PC-9 (cell line): ENCODE measurements around the gene MAP2K5. TPM values are rescaled to one million over a fixed set of nuclear protein-coding genes. Genes with fewer than 3 reads are reported as not detected.

Experiments used
- BruUV-seq: library from RNA; stranded (reverse); fragments of 400-500 nt; replicated peaks from 2 replicates; lab custom pipeline; 2021; lab: Mats Ljungman, UMichigan
- CTCF ChIA-PET: fragments of 300-600 bp; sonication (Branson Sonifier 250); formaldehyde crosslinking; loops from one replicate; lab custom pipeline; 2022; ENCODE audit warnings: antibody characterized with exemption; lab: Charles Lee
- POLR2A ChIA-PET: fragments of 300-600 bp; sonication (Branson Sonifier 250); formaldehyde crosslinking; loops from one replicate; lab custom pipeline; 2022; ENCODE audit warnings: antibody characterized with exemption; ENCODE audit not compliant: unreplicated experiment; lab: Charles Lee
- DNase-seq, 2 experiments: peaks; one replicate each; pipeline versions ENCODE4 v3.0.0 to v3.0.0-alpha.2; 2015 to 2022; ENCODE audit warnings: mixed read lengths in 1 of 2
- H2AFZ ChIP-seq: fragments of 200-600 bp; sonication (generic); 2 replicates; pipeline ENCODE4 v1.8.1; 2017; ENCODE audit warnings: antibody characterized with exemption
- H3F3A ChIP-seq: fragments of 200-600 bp; sonication (generic); 2 replicates; pipeline ENCODE4 v1.8.1; 2017; ENCODE audit warnings: antibody characterized with exemption, mild to moderate bottlenecking, low read depth; ENCODE audit not compliant: insufficient read depth
- H3K27ac ChIP-seq: fragments of 200-600 bp; sonication (generic); 2 replicates; pipeline ENCODE4 v1.6.1; 2016; ENCODE audit warnings: mixed run types
- H3K27me3 ChIP-seq: fragments of 200-600 bp; sonication (generic); 2 replicates; pipeline ENCODE4 v1.6.1; 2016; ENCODE audit warnings: low read depth, mixed run types; ENCODE audit not compliant: insufficient read depth
- H3K36me3 ChIP-seq: fragments of 200-600 bp; sonication (generic); 2 replicates; pipeline ENCODE4 v1.6.1; 2016; ENCODE audit warnings: low read depth, mixed run types
- H3K4me1 ChIP-seq: fragments of 200-600 bp; sonication (generic); replicated peaks from 2 replicates; pipeline ENCODE4 v1.6.1; 2016; ENCODE audit warnings: mixed run types; ENCODE audit not compliant: insufficient read depth
- H3K4me2 ChIP-seq: fragments of 200-600 bp; sonication (generic); 2 replicates; pipeline ENCODE4 v1.6.1; 2017; ENCODE audit warnings: mixed run types
- H3K4me3 ChIP-seq: fragments of 200-600 bp; sonication (generic); 2 replicates; pipeline ENCODE4 v1.6.1; 2016; ENCODE audit warnings: mixed run types
- H3K79me2 ChIP-seq: fragments of 200-600 bp; sonication (generic); 2 replicates; pipeline ENCODE4 v1.6.1; 2017; ENCODE audit warnings: low read depth, mixed run types
- H3K9me2 ChIP-seq: fragments of 200-600 bp; sonication (generic); 2 replicates; pipeline ENCODE4 v1.8.1; 2017; ENCODE audit warnings: mild to moderate bottlenecking; ENCODE audit not compliant: insufficient read depth
- H3K9me3 ChIP-seq: fragments of 200-600 bp; sonication (generic); 2 replicates; pipeline ENCODE4 v1.8.1; 2016; ENCODE audit warnings: low read depth; ENCODE audit not compliant: insufficient read depth
- H4K20me1 ChIP-seq: fragments of 200-600 bp; sonication (generic); 2 replicates; pipeline ENCODE4 v1.8.1; 2017; ENCODE audit not compliant: insufficient read depth
- EZH2 ChIP-seq: fragments of 200-600 bp; sonication (generic); IDR thresholded peaks from 2 replicates; pipeline ENCODE4 v1.8.0; 2017; ENCODE audit warnings: antibody characterized with exemption, low read depth
- intact Hi-C: fragments of 100-400 bp; cut with micrococcal nuclease; formaldehyde crosslinking; loops from one replicate; pipeline ENCODE4 v1.10.0; 2022; ENCODE audit not compliant: unreplicated experiment
- total RNA-seq: library from RNA; stranded (reverse); gene quantifications from 2 replicates; pipeline ENCODE4 v1.2.3, GENCODE V29; 2021
- TF ChIP-seq, protein P1 (sequence below): fragments of 200-600 bp; sonication (generic); conservative IDR thresholded peaks from 2 replicates; pipeline ENCODE4 v1.6.1; 2017; ENCODE audit warnings: mixed run types, antibody characterized with exemption, mild to moderate bottlenecking, moderate library complexity

Gene MAP2K5
- total RNA-seq, 1 experiment from 2014 or later: 26.9 TPM

DNA sequence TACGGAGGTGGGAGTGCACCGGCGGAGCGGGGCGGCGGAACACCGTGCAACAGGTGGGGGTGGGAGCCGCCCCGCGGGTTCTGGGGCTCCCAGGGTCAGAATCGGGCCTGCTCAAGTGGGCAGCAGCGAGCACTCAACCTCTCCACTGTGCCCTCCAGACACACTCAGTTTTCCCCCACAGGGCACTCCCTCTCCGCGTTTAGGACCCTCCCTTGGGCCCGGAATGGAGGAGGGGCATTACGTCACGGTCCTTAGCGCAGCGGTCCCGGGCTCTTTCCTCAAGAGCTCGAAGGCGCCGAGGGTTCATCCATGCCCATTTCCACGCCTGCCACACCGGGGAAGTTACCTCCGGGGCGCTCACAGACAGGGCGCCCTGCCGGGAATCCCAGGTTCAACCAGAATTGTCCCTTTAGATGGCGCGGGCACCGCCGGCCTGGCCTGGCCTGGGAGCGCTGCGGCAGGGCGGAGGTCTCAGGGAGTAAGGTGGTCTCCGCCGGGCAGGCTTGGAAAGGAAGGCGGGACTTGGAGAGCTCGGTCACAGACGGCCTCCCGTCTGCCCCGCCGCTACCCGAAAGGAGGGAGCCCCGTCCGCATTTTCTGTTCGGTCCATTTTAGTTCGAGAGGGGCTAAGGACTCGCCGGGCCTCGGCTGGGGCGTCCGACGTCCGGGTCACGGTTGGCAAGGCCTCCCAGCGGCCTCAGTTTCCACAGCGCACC is 292.2 kb downstream of the MAP2K5 start:
- Histone ChIP-seq H3K79me2 (no peaks in the 10 kb centered on the region), H2AFZ (no peak overlapping the region), H4K20me1 (no peaks in the 10 kb centered on the region), H3K36me3 (no peaks in the 10 kb centered on the region), H3K4me3 (no peak overlapping the region), H3K4me2 (no peak overlapping the region), H3F3A (peaks cover 8% of the 10 kb centered on the region; the same call in 1 of the 2 replicates), H3K4me1 (peaks cover 7% of the 10 kb centered on the region), H3K9me3 (no peaks in the 10 kb centered on the region), H3K9me2 (no peaks in the 10 kb centered on the region), H3K27me3 (no peaks in the 10 kb centered on the region; the same call in 1 of the 2 replicates), H3K27ac (no peak overlapping the region)
- CTCF ChIA-PET: interaction anchor here (0.6 kb wide), 1 partner anchor 17 kb away, joined by 3 read pairs; no protein-coding TSS in a partner anchor
- no peak for DNase-seq
- no TSS peak for BruUV-seq
- no peak for TF ChIP-seq EZH2
- TF ChIP-seq, protein P1, sequence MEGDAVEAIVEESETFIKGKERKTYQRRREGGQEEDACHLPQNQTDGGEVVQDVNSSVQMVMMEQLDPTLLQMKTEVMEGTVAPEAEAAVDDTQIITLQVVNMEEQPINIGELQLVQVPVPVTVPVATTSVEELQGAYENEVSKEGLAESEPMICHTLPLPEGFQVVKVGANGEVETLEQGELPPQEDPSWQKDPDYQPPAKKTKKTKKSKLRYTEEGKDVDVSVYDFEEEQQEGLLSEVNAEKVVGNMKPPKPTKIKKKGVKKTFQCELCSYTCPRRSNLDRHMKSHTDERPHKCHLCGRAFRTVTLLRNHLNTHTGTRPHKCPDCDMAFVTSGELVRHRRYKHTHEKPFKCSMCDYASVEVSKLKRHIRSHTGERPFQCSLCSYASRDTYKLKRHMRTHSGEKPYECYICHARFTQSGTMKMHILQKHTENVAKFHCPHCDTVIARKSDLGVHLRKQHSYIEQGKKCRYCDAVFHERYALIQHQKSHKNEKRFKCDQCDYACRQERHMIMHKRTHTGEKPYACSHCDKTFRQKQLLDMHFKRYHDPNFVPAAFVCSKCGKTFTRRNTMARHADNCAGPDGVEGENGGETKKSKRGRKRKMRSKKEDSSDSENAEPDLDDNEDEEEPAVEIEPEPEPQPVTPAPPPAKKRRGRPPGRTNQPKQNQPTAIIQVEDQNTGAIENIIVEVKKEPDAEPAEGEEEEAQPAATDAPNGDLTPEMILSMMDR: no peak
- intact Hi-C loops: loop anchor here (5.0 to 10.0 kb wide), 7 partner anchors 292 to 950 kb away; partner anchors contain the start of genes C15orf61 and MAP2K5
- POLR2A ChIA-PET: no interaction called here

DNA sequence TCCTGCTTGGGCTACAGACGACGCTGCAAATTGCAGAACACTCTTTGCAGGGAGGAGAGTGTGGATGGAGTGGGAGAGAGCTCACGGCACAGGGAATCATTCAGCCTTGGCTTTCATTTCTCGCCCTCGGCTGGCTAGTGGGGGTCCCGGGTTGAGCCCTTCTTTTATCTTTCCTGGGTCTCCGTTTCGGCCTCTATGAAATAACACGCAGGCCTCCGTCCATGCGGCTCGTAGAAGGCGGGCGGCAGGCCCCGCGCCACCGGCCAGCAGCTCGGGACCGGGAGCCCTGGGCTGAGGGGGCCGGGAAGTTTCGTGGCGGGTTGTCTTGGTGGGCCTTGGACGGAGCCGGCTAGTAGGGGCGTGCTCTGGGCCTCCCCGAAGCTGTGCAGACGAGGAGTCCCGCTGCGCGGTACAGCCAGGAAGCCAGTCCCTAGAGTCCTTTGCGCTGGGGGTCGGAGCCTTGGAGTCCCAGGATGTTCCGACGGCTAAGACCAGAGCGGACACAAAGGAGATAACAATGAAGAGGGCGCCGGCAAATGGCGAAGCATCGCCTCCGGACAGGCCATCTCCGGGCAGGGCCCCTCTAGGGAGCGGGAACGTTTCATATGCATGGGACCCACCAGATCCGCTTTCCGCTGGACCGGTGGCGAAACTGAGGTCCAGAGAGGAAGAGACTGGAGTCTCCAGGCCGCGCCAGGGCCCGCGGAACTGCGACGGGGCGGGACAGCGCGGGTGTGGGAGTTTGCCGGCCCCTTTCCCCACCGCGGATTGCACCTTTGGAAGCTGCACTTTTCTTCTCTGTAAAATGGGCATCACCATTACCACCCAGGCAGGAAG is 293.0 kb downstream of the MAP2K5 start:
- Histone ChIP-seq H3F3A (peaks cover 8% of the 10 kb centered on the region; the same call in 1 of the 2 replicates), H4K20me1 (no peaks in the 10 kb centered on the region), H3K27ac (no peak overlapping the region), H3K9me3 (no peaks in the 10 kb centered on the region), H3K4me2 (no peak overlapping the region), H3K79me2 (no peaks in the 10 kb centered on the region), H3K36me3 (no peaks in the 10 kb centered on the region), H3K4me1 (peaks cover 7% of the 10 kb centered on the region), H3K4me3 (no peak overlapping the region), H3K27me3 (no peaks in the 10 kb centered on the region; the same call in 1 of the 2 replicates), H2AFZ (no peak overlapping the region), H3K9me2 (no peaks in the 10 kb centered on the region)
- no peak for DNase-seq
- intact Hi-C loops: loop anchor here (1.0 to 10.0 kb wide), 9 partner anchors 293 to 951 kb away; partner anchors contain the start of genes C15orf61 and MAP2K5
- ChIA-PET POLR2A (interaction anchor here (0.7 kb wide), 1 partner anchor 332 kb away, joined by 6 read pairs; no protein-coding TSS in a partner anchor), CTCF (interaction anchor here (0.6 to 0.7 kb wide), 6 partner anchors 16 to 1898 kb away, joined by 3 to 9 read pairs (median 3); no protein-coding TSS in a partner anchor)
- no peak for TF ChIP-seq EZH2
- TF ChIP-seq, protein P1: no peak
- no TSS peak for BruUV-seq

DNA sequence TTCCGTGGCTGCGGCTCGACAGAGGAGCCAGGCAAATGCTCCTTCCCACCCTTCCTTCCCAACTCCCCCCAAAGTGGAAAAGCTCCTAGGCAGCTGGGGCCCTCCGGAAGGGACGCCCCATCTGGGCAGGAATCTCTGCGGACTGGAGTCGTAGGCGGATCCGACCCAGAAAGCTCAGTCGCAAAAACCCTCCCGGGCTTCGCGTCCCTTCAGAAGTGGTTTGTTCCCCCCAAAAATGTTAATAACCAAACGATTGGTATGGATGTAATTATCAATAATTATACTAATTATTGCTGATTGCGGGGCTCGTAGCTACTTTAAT is 293.6 kb downstream of the MAP2K5 start:
- TF ChIP-seq, protein P1: no peak
- TF ChIP-seq EZH2: no peak
- Histone ChIP-seq H4K20me1 (no peaks in the 10 kb centered on the region), H3K79me2 (no peaks in the 10 kb centered on the region), H3K4me1 (peaks cover 10% of the 10 kb centered on the region), H3K4me2 (no peak overlapping the region), H3K9me2 (no peaks in the 10 kb centered on the region), H3K36me3 (no peaks in the 10 kb centered on the region), H3K4me3 (no peak overlapping the region), H3K27ac (no peak overlapping the region), H3K27me3 (no peaks in the 10 kb centered on the region; the same call in 1 of the 2 replicates), H2AFZ (no peak overlapping the region), H3K9me3 (no peaks in the 10 kb centered on the region), H3F3A (peaks cover 8% of the 10 kb centered on the region; the same call in 1 of the 2 replicates)
- intact Hi-C loops: loop anchor here (1.0 to 10.0 kb wide), 9 partner anchors 294 to 951 kb away; partner anchors contain the start of genes C15orf61 and MAP2K5
- ChIA-PET POLR2A (interaction anchor here (0.7 kb wide), 1 partner anchor 331 kb away, joined by 6 read pairs; no protein-coding TSS in a partner anchor), CTCF (interaction anchor here (0.6 to 0.7 kb wide), 6 partner anchors 43 to 1898 kb away, joined by 3 to 9 read pairs (median 3); no protein-coding TSS in a partner anchor)
- no peak for DNase-seq
- BruUV-seq: no TSS peak
